K562 (cell line): ENCODE data around the gene PSMD2. TPM values are rescaled to one million over a fixed set of nuclear protein-coding genes. Genes with fewer than 3 reads are reported as not detected.

Experiments used
- CBFA2T3 ChIP-seq: fragments of 450-650 bp; IDR thresholded peaks from 2 replicates; pipeline ENCODE4 v1.6.1; 2017
- CBX5 ChIP-seq: IDR thresholded peaks from 2 replicates; pipeline ENCODE4 v1.6.1; 2014; ENCODE audit warnings: low read depth, borderline replicate concordance
- CREB5 ChIP-seq: fragments of 250-450 bp; sonication (Bioruptor Pico); IDR thresholded peaks from 2 replicates; pipeline ENCODE4 v1.5.0; 2020; ENCODE audit warnings: mild to moderate bottlenecking
- DPF2 ChIP-seq: fragments of 450-650 bp; IDR thresholded peaks from 2 replicates; pipeline ENCODE4 v1.6.1; 2016
- E2F3 ChIP-seq: fragments of 250-450 bp; sonication (Bioruptor Pico); IDR thresholded peaks from 2 replicates; pipeline ENCODE4 v1.4.0; 2020; ENCODE audit warnings: mild to moderate bottlenecking
- ESRRA ChIP-seq: fragments of 450-650 bp; IDR thresholded peaks from 2 replicates; pipeline ENCODE4 v1.6.1; 2014; ENCODE audit warnings: low read depth, mild to moderate bottlenecking, moderate library complexity, borderline replicate concordance
- FOXK1 ChIP-seq: sonication (generic); formaldehyde crosslinking; IDR thresholded peaks from 2 replicates; pipeline ENCODE4 v1.8.0; 2022; ENCODE audit warnings: missing genetic modification reagents, mild to moderate bottlenecking, borderline replicate concordance
- FOXK2 ChIP-seq, 2 experiments: fragments of 450-650 bp; IDR thresholded peaks in 1 of 2; conservative IDR thresholded peaks in 1 of 2; 2 replicates each; pipeline ENCODE4 v1.6.1; 2016; ENCODE audit warnings: low read depth in 2 of 2, mild to moderate bottlenecking in 1 of 2
- JUND ChIP-seq, 2 experiments: IDR thresholded peaks; 2 replicates in 1 of 2; 3 replicates in 1 of 2; pipeline ENCODE4 v1.6.1; 2011; ENCODE audit warnings: borderline replicate concordance in 2 of 2, low read depth in 2 of 2, low read length in 2 of 2, improper control_type of control experiment in 1 of 2, missing biosample characterization in 1 of 2, missing genetic modification characterization in 1 of 2, missing genetic modification reagents in 1 of 2
- KDM1A ChIP-seq, 2 experiments: fragments of 450-650 bp; IDR thresholded peaks; 2 replicates each; pipeline ENCODE4 v1.6.1; 2016; ENCODE audit warnings: mild to moderate bottlenecking in 2 of 2
- MAZ ChIP-seq, 2 experiments: fragments of 450-650 bp in 1 of 2; sonication (generic) in 1 of 2; formaldehyde crosslinking; IDR thresholded peaks in 1 of 2; conservative IDR thresholded peaks in 1 of 2; 2 replicates each; pipeline versions ENCODE4 v1.4.0 to v1.5.0; 2020; ENCODE audit warnings: mild to moderate bottlenecking in 1 of 2, missing genetic modification reagents in 1 of 2
- MITF ChIP-seq: IDR thresholded peaks from 2 replicates; pipeline ENCODE4 v1.6.1; 2014; ENCODE audit warnings: antibody characterized with exemption
- PML ChIP-seq: IDR thresholded peaks from 2 replicates; pipeline ENCODE4 v1.6.1; 2012; ENCODE audit warnings: low read length, inconsistent platforms
- POLR2A ChIP-seq: fragments of 450-650 bp; conservative IDR thresholded peaks from 2 replicates; pipeline ENCODE4 v1.6.1; 2016
- SMARCA4 ChIP-seq: fragments of 450-650 bp; IDR thresholded peaks from 2 replicates; pipeline ENCODE4 v1.6.1; 2016
- ZC3H4 ChIP-seq: sonication (generic); formaldehyde crosslinking; IDR thresholded peaks from 2 replicates; pipeline ENCODE4 v1.9.0; 2021; ENCODE audit warnings: missing genetic modification reagents, borderline replicate concordance
- ZKSCAN3 ChIP-seq: fragments of 250-450 bp; sonication (Bioruptor Pico); IDR thresholded peaks from 2 replicates; pipeline ENCODE4 v1.4.0; 2020
- ZNF311 ChIP-seq: fragments of 250-450 bp; sonication (Bioruptor Pico); IDR thresholded peaks from 2 replicates; pipeline ENCODE4 v1.4.0; 2020; ENCODE audit warnings: mild to moderate bottlenecking, moderate library complexity
- ZNF695 ChIP-seq: fragments of 450-650 bp; formaldehyde crosslinking; IDR thresholded peaks from 2 replicates; pipeline ENCODE4 v1.4.0; 2020; ENCODE audit warnings: mild to moderate bottlenecking, moderate library complexity
- polyA plus RNA-seq, 8 experiments: library from polyadenylated mRNA; depleted of rRNA in 4 of 8; stranded (reverse) in 5 of 8; unstranded in 3 of 8; fragments of >200 nt; fragmentation: Nextera tagmentation in 2 of 8; fragmentation: Illumina TruSeq in 1 of 8; extraction: Ambion mirVana in 2 of 8; extraction: Trizol in 1 of 8; gene quantifications; 2 replicates each; pipeline versions ENCODE4 v1.2.1 to v1.2.3, GENCODE V29; 2011 to 2014; ENCODE audit warnings: inconsistent platforms in 1 of 8, missing spikeins in 1 of 8
- total RNA-seq, 7 experiments: library from RNA; depleted of rRNA in 6 of 7; stranded (reverse); fragments of >200 nt in 6 of 7; fragmentation: Illumina TruSeq in 2 of 7; extraction: Trizol in 2 of 7; gene quantifications; 2 replicates each; pipeline versions ENCODE4 v1.2.1 to v1.2.3, GENCODE V29; 2011 to 2021; ENCODE audit warnings: low replicate concordance in 1 of 7
- TF ChIP-seq, protein P1 (sequence below): fragments of 200-800 bp; sonication (Bioruptor generic); IDR thresholded peaks from 2 replicates; pipeline ENCODE4 v1.6.1; 2017; ENCODE audit warnings: missing genetic modification characterization, missing compliant biosample characterization
- TF ChIP-seq, protein P2 (sequence below): fragments of 250-450 bp; sonication (Bioruptor Pico); IDR thresholded peaks from 2 replicates; pipeline ENCODE4 v1.4.0; 2020; ENCODE audit warnings: mild to moderate bottlenecking, moderate library complexity
- TF ChIP-seq, protein P3 (sequence below): fragments of 450-650 bp; IDR thresholded peaks from one replicate; pipeline ENCODE4 v1.6.1; 2018; ENCODE audit warnings: mild to moderate bottlenecking, moderate library complexity; ENCODE audit not compliant: partially characterized antibody
- TF ChIP-seq, protein P4 (sequence below): fragments of 250-450 bp; sonication (Bioruptor Pico); IDR thresholded peaks from 2 replicates; pipeline ENCODE4 v1.5.0; 2021

PSMD2 gene
- total and polyA plus RNA-seq, 9 of the 15 experiments (the other 6 are each of a cell fraction or from before 2014, with no cell fraction given), result 152 to 484 (median 295) TPM

- TF ChIP-seq E2F3 (CRISPR knock-in tag) (no peak), FOXK1 (CRISPR knock-in tag) (no peak), ZNF311 (CRISPR knock-in tag) (no peak), MITF (no peak), ZKSCAN3 (CRISPR knock-in tag) (no peak), CBFA2T3 (peak; percentile 49), FOXK2 (conservative IDR thresholded peaks at IDR 0.05 in 1 of 2, IDR thresholded peaks at IDR 0.05 in 1 of 2; ENCODE audit: low read depth in 2 of 2) (no peak), POLR2A (0 out of 2 replicates have a peak, but pooled peaks have one; percentile 5), PML (no peak; the same call in 1 of the 2 replicates), KDM1A (IDR thresholded peaks at IDR 0.05) (0 out of 4 replicates have a peak, but pooled peaks of 1 of the 2 experiments have one; percentile 20), SMARCA4 (peak; percentile 27; the same call in 1 of the 2 replicates), CREB5 (no peak), CBX5 (no peak), ZNF695 (CRISPR knock-in tag) (no peak), JUND (IDR thresholded peaks at IDR 0.05; ENCODE audit: borderline replicate concordance, low read depth, low read length) (no peak), JUND (tag; IDR thresholded peaks at IDR 0.05; ENCODE audit: borderline replicate concordance, low read depth, low read length) (peak; percentile 17; the same call in 1 of the 3 replicates), ESRRA (no peak), ZC3H4 (CRISPR knock-in tag) (no peak), DPF2 (peak; percentile 54; the same call in 1 of the 2 replicates), MAZ (CRISPR knock-in tag; conservative IDR thresholded peaks at IDR 0.05 in 1 of 2, IDR thresholded peaks at IDR 0.05 in 1 of 2) (no peak)
- TF ChIP-seq, protein P1, sequence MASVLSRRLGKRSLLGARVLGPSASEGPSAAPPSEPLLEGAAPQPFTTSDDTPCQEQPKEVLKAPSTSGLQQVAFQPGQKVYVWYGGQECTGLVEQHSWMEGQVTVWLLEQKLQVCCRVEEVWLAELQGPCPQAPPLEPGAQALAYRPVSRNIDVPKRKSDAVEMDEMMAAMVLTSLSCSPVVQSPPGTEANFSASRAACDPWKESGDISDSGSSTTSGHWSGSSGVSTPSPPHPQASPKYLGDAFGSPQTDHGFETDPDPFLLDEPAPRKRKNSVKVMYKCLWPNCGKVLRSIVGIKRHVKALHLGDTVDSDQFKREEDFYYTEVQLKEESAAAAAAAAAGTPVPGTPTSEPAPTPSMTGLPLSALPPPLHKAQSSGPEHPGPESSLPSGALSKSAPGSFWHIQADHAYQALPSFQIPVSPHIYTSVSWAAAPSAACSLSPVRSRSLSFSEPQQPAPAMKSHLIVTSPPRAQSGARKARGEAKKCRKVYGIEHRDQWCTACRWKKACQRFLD (CRISPR knock-in tag), result no peak
- TF ChIP-seq, protein P2, sequence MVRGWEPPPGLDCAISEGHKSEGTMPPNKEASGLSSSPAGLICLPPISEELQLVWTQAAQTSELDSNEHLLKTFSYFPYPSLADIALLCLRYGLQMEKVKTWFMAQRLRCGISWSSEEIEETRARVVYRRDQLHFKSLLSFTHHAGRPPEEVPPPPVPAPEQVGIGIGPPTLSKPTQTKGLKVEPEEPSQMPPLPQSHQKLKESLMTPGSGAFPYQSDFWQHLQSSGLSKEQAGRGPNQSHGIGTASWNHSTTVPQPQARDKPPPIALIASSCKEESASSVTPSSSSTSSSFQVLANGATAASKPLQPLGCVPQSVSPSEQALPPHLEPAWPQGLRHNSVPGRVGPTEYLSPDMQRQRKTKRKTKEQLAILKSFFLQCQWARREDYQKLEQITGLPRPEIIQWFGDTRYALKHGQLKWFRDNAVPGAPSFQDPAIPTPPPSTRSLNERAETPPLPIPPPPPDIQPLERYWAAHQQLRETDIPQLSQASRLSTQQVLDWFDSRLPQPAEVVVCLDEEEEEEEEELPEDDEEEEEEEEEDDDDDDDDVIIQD (CRISPR knock-in tag), result no peak
- TF ChIP-seq, protein P3, sequence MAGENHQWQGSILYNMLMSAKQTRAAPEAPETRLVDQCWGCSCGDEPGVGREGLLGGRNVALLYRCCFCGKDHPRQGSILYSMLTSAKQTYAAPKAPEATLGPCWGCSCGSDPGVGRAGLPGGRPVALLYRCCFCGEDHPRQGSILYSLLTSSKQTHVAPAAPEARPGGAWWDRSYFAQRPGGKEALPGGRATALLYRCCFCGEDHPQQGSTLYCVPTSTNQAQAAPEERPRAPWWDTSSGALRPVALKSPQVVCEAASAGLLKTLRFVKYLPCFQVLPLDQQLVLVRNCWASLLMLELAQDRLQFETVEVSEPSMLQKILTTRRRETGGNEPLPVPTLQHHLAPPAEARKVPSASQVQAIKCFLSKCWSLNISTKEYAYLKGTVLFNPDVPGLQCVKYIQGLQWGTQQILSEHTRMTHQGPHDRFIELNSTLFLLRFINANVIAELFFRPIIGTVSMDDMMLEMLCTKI, result no peak
- TF ChIP-seq, protein P4, sequence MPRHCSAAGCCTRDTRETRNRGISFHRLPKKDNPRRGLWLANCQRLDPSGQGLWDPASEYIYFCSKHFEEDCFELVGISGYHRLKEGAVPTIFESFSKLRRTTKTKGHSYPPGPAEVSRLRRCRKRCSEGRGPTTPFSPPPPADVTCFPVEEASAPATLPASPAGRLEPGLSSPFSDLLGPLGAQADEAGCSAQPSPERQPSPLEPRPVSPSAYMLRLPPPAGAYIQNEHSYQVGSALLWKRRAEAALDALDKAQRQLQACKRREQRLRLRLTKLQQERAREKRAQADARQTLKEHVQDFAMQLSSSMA (CRISPR knock-in tag), result no peak
Observed at GRCh38 chr3:184333190-184333589, 34.1 kb downstream of the PSMD2 start (continued).
